GM19397 (cell line): ENCODE measurements around the gene ATG4C.
A peak's percentile ranks its signal among the peaks of the same experiment; 100 is the strongest.
"Not testable (repeated sequence)": the region's sequence is repeated elsewhere in the genome, so short reads cannot be mapped to it uniquely, and the experiment has no call there.

Experiments used
- ATAC-seq: cut with Tn5 transposase; IDR thresholded peaks from one replicate; pipeline ENCODE4 v1.9.1; 2021; ENCODE audit warnings: mild to moderate bottlenecking, moderate library complexity; ENCODE audit not compliant: unreplicated experiment

The ATG4C gene, protein sequence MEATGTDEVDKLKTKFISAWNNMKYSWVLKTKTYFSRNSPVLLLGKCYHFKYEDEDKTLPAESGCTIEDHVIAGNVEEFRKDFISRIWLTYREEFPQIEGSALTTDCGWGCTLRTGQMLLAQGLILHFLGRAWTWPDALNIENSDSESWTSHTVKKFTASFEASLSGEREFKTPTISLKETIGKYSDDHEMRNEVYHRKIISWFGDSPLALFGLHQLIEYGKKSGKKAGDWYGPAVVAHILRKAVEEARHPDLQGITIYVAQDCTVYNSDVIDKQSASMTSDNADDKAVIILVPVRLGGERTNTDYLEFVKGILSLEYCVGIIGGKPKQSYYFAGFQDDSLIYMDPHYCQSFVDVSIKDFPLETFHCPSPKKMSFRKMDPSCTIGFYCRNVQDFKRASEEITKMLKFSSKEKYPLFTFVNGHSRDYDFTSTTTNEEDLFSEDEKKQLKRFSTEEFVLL

DNA sequence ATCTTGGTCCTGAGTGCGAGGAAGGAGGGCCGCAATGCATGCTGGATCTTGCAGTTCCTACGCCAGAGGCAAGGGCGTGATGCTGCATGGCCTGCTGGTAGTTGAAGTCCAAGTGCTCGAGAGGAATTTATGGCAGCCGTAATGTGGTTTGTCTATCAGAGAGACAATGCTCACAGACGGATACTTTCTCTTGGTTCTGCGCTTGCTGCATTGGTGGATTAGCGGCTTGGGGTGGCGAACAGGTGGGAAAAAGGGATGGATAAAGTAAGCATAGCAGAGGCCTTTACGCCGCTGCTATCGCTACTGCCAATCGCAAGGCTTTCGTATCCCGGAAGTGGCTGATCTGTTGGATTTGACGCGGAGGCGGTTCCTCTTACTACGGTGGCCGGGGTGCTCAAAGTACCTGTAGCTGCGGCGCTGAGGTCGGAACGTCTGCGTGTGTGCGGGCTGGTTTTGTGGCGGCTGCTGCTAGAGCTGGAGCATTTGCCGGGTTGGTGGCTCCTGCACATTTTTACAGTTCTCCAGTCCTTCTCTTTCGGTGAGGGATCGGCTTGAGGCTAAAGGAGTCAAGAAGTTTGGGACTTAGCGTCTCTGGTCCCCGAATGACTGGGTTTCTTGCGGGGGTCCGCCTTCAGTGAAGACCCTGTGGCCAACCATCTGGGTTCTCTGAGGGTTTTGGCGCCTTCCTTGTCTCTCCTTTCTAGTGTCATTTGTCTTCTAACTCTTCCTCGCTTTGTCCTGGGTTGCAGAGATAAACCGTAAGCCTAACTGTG is at the start of gene ATG4C:
Gene ATG4C (plus strand): TSS at position 397 of the 773 bp plus-strand sequence. CDS start 19,655 bp downstream, outside the sequence.
- ATAC-seq: peak; percentile 92

DNA sequence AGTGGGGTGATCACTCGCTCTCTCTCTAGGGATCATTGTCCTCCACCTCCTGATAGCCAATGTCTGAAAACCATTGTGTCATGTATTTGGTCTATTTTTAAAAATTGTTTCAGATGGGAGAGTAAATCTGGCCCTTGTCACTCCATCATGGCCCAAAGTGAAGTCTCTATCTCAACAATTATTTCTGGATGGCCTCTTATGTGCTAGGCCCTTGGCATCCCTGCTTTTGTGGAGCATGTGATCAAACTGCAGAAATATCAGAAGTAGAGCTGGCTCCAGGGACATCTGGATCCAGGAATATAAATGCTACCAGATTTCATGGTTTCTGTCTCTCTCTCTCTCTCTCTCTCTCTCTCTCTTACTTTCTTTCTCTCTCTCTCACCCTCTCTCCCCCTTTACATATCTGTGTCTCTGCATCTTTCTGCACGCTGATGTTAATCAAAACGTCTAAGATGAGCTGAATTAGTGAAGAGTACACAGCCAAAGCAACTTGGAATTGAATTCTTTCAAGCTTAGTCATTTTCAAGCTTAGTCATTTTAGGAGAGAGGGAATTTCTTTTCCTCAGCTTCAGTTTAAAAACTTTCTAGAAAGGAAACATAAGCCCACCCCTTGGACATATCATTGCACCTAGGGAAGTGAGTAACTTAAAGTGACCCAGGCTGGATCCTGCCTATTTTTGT is 48.3 kb upstream of the ATG4C start:
- ATAC-seq: no peak

- not testable (repeated sequence) for ATAC-seq
Measured at GRCh38 chr1:62740701-62741100, 43.2 kb upstream of the ATG4C start.

- ATAC-seq: no peak
Measured at GRCh38 chr1:62744611-62745577, 39.0 kb upstream of the ATG4C start.

GRCh38 chr1:62746086-62746808 is 37.7 kb upstream of the ATG4C start:
- ATAC-seq: no peak

DNA sequence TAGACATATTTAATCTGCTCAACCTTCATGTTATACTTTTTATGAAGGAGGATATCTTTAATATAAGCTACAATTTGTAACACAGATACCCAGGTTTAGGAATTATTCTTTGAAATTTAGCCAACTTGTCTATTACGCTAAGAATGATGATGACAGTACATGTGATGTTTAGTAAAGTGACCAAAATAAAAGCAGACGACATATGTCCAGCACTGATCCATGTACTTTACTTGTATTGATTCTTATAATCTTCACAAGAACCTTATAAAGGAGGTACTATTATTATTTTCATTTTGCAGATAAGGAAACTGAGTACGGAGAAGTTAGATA is 37.2 kb upstream of the ATG4C start:
- no peak for ATAC-seq

GRCh38 chr1:62753031-62753965 is 30.6 kb upstream of the ATG4C start:
- no peak for ATAC-seq

- ATAC-seq: not testable (repeated sequence)
Measured at GRCh38 chr1:62754938-62755337, 29.0 kb upstream of the ATG4C start.

DNA sequence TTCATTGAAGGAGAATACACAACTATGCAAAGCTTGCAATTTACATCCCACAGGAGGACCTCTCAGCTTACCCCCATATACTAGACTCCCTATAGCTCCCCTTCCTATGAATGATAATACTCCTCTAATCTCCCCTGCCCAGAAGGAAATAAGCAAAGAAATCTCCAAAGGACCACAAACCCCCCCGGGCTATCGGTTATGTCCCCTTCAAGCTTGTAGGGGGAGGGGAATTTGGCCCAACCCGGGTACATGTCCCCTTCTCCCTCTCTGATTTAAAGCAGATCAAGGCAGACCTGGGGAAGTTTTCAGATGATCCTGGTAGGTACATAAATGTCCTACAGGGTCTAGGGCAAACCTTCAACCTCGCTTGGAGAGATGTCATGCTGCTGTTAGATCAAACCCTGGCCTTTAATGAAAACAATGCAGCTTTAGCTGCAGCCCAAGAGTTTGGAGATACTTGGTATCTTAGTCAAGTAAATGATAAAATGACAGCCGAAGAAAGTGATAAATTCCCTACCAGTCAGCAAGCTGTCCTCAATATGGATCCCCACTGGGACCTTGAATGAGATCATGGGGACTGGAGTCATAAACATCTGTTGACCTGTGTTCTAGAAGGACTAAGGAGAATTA is 27.6 kb upstream of the ATG4C start:
- not testable (repeated sequence) for ATAC-seq

DNA sequence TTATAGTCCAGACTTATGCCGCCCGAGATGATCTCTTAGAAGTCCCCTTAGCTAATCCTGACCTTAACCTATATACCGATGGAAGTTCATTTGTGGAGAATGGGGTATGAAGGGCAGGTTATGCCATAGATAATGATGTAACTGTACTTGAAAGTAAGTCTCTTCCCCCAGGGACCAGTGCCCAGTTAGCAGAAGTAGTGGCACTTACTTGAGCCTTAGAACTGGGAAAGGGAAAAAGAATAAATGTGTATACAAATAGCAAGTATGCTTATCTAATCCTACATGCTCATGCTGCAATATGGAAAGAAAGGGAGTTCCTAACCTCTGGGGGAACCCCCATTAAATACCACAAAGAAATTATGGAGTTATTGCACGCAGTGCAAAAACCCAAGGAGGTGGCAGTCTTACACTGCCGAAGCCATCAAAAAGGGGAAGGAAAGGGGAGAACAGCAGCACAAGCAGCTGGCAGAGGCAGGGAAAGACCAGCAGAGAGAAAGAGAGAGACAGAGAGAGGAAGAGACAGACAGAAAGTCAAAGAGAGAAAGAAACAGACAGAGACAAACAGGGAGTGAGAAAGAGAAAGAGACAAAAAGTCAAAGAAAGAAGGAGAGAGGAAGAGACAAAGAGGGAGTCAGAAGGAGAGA is 24.6 kb upstream of the ATG4C start:
- ATAC-seq: not testable (repeated sequence)

GRCh38 chr1:62760021-62760782 is 23.7 kb upstream of the ATG4C start:
- ATAC-seq: not testable (repeated sequence)

DNA sequence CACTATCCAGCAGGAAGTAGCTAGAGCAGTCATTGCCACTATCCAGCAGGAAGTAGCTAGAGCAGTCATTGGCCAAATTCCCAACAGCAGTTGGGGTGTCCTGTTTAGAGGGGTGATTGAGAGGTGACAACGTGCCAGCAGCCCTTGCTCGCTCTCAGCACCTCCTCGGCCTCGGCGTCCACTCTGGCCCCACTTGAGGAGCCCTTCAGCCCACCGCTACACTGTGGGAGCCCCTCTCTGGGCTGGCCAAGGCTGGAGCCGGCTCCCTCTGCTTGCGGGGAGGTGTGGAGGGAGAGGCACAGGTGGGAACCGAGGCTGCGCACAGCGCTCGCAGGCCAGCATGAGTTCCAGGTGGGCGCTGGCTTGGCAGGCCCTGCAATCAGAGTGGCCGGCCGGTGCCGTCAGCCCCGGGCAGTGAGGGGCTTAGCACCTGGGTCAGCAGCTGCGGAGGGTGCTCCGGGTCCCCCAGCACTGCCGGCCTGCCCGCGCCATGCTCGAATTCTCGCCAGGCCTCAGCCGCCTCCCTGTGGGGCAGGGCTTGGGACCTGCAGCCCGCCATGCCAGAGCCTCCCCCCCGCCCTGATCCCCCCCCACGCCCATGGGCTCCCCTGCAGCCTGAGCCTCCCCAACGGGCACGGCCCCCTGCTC is 22.6 kb upstream of the ATG4C start:
- ATAC-seq: not testable (repeated sequence)

DNA sequence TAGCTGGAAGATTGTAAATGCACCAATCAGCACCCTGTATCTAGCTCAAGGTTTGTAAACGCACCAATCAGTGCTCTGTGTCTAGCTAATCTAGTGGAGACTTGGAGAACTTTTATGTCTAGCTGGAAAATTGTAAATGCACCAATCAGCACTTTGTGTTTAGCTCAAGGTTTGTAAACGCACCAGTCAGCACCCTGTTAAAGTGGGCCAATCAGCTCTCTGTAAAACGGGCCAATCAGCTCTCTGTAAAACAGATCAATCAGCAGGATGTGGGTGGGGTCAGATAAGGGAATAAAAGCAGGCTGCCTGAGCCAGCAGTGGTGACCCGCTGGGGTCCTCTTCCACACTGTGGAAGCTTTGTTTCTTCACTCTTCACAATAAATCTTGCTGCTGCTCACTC is 21.9 kb upstream of the ATG4C start:
- not testable (repeated sequence) for ATAC-seq

DNA sequence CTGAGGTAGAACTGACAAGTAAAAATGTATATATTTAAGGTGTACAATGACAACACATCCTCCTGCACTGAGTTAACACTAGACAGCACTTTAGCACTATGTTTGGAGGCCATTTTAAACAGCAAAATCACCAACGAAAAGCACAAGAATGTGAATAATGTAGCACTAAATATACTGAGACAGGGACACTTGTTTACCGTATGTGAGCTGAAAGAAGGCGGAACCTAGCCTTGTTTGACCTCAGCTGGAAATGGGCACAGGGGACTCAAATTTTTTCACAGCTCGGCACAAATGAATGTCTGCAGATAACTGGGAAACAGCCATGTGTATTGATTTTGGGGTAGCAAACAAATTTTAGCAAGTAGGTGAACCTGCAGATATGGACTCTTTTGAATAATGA is 18.0 kb upstream of the ATG4C start:
- no peak for ATAC-seq

- not testable (repeated sequence) for ATAC-seq
Measured at GRCh38 chr1:62768551-62768950, 15.4 kb upstream of the ATG4C start.

DNA sequence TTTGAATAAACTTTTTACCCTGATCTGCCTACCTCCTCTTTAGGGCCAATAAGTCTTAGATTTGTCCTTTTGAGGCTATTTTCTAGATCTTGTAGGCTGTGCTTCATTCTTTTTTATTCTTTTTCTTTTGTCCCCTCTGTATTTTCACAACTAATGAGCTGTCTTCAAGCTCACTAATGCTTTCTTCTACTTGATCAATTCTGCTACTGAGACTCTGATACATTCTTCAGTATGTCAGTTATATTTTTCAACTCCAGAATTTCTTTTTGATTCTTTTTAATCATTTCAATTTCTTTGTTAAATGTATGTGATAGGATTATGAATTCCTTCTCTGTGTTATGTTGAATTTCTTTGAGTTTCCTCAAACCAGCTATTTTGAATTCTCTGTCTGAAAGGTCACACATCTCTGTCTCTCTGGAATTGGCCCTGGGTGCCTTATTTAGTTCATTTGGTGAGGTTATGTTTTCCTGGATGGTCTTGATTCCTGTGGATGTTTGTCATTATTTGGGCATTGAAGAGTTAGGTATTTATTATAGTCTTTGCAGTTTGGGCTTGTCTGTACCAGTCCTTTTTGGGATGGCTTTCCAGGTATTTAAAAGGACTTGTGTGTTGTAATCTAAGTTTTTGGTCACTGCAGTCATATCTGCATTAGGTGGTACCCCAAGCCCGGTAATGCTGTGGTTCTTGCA is 11.2 kb upstream of the ATG4C start:
- no peak for ATAC-seq
